Activated T-helper 17 cell treated with anti-CD3 and anti-CD28 coated beads, Interleukin-2, amount 50 U/mL, for 72 hours (primary cell): ENCODE measurements around the gene SPG7. TPM values are rescaled to one million over a fixed set of nuclear protein-coding genes. Genes with fewer than 3 reads are reported as not detected.

Experiments
- ATAC-seq: fragments of 150-1000 bp; cut with Tn5 transposase; replicated peaks from 2 replicates; pipeline ENCODE4 v1.10.0; 2021; ENCODE audit warnings: mild to moderate bottlenecking, moderate library complexity
- H3K27ac Mint-ChIP-seq: one replicate; pipeline ENCODE4 v1.8.0; 2022; ENCODE audit warnings: mixed read lengths
- H3K27me3 Mint-ChIP-seq: one replicate; pipeline ENCODE4 v1.8.0; 2022; ENCODE audit warnings: mixed read lengths
- H3K36me3 Mint-ChIP-seq: one replicate; pipeline ENCODE4 v1.8.0; 2022; ENCODE audit warnings: low read depth, mild to moderate bottlenecking, mixed read lengths
- H3K4me1 Mint-ChIP-seq: one replicate; pipeline ENCODE4 v1.8.0; 2022; ENCODE audit warnings: mixed read lengths
- H3K4me3 Mint-ChIP-seq: one replicate; pipeline ENCODE4 v1.8.0; 2022; ENCODE audit warnings: mild to moderate bottlenecking, mixed read lengths
- H3K9me3 Mint-ChIP-seq: one replicate; pipeline ENCODE4 v1.8.0; 2022; ENCODE audit warnings: mixed read lengths
- total RNA-seq, 2 donors: library from RNA; stranded (reverse); gene quantifications; one replicate each; pipeline ENCODE4 v1.2.3, GENCODE V29; 2022

The SPG7 gene
- total RNA-seq, 2 donors from 2014 or later = 115 to 135 TPM

DNA sequence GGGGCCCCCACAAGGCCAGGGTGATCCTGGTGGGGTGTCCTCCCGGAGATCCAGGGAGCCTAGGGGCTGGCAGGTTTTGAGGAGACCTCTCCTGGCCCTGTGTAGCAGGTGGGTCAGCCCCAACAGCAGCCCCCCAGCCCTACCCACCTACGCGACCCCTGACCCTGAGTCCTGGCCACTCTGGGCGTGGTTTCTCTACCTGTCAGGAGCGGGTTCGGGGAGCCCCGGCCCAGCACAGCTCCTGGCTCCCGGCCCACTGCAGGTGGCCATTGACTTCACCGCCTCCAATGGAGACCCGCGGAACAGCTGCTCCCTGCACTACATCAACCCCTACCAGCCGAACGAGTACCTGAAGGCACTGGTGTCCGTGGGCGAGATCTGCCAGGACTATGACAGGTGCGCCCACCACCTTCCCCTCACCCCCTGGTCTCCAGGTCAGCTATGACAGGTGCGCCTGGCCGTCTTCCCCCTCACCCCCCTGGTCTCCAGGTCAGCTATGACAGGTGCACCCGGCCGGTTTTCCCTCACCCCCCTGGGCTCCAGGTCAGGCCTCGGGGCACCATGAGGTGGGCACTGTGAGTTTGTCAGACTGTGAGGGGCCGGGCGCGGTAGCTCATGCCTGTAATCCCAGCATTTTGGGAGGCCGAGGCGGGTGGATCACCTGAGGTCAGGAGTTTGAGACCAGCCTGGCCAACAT lies 80.4 kb downstream of the SPG7 start:
- Mint-ChIP-seq H3K4me3 (no peak overlapping the region), H3K36me3 (no peaks in the 10 kb centered on the region), H3K9me3 (no peaks in the 10 kb centered on the region), H3K4me1 (peaks cover 1% of the 10 kb centered on the region), H3K27ac (no peak overlapping the region), H3K27me3 (no peaks in the 10 kb centered on the region)
- ATAC-seq = no peak

DNA sequence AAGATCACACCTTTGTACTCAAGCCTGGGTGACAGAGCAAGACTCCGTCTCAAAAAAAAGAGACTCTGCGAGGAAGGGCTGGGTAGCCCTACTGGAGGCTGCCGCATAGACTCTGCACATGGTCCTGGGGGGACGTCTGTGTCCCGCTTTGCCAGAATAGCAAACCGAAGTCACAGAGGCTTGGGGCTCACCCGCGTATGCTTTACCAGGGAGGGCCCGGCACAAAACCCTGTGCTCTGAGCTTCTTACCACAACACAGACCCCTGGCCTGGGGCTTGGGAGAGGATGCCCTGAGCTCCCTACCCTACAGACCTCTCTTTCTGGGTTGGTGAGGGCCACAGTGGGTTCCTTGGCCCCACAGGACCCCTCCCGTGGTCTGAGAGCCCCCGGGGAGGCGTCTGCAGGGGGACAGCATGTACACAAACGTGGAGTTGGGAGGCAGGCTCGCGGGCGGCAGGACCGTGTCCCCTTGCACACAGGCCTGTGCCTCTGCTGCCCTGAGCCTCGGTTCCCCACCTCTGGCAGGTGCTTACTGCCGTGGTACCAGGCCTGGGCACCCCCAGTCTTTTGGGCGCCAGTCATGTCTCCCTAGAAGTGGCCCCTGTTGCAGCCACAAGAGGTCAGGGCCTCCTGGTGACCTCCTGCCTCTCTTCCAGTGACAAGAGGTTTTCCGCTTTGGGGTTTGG lies 81.2 kb downstream of the SPG7 start:
- H3K9me3 Mint-ChIP-seq = no peaks in the 10 kb centered on the region
- no peak for ATAC-seq
- no peak overlapping the region for H3K27ac Mint-ChIP-seq
- H3K4me1 Mint-ChIP-seq = peaks cover 7% of the 10 kb centered on the region
- no peaks in the 10 kb centered on the region for H3K36me3 Mint-ChIP-seq
- no peaks in the 10 kb centered on the region for H3K27me3 Mint-ChIP-seq
- no peak overlapping the region for H3K4me3 Mint-ChIP-seq

DNA sequence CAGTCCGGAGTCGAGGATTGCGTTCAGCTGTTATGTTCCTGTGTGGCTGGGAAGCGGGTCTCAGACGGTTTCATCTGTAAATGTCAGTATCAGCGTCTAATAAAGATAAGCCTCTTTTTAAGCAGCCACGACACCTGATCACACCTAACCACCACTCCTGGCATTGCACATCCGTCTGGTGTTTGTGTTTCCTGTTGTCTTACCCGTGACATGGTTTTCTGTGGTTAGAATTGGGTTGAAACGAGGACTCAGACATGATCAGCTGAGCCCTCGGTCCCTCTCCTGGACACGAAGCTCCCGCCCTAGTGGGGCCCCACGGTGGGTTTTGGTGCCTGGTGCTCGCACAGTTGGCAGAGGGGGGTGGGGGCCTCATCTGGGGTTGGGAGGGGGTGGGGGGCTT lies 85.6 kb downstream of the SPG7 start:
- no peaks in the 10 kb centered on the region for H3K36me3 Mint-ChIP-seq
- peak; percentile 89 for ATAC-seq
- H3K27ac Mint-ChIP-seq = peak overlapping the region; percentile 77
- peak overlapping the region; percentile 60 for H3K4me3 Mint-ChIP-seq
- no peaks in the 10 kb centered on the region for H3K27me3 Mint-ChIP-seq
- H3K4me1 Mint-ChIP-seq = peaks cover 7% of the 10 kb centered on the region
- no peaks in the 10 kb centered on the region for H3K9me3 Mint-ChIP-seq

DNA sequence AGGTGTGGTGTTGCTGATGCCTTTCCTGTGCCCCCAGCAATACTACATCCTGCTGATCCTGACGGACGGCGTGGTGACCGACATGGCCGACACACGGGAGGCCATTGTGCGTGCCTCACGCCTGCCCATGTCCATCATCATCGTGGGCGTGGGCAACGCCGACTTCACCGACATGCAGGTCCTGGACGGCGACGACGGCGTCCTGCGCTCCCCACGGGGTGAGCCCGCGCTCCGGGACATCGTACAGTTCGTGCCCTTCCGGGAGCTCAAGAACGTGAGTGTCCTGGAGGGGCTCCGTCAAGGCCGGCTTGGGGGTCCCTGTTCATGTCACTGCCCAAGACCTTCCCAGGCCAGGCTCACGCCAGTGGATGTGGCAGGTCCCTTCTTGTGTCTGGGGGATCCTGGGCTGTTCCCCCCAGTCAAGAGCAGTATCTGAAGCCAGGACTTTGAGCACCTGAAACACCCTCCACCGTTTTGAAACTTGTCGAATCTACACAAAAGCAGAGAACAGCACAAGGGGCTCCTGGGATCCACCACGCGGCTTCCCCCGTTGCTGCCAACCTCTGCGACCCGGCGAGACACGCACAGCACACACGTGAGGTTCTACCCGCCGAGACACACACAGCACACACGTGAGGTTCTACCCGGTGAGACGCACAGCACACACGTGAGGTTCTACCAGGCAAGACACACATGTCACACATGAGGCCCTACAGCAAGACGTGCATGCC lies 87.3 kb downstream of the SPG7 start:
- no peak overlapping the region for H3K27ac Mint-ChIP-seq
- no peak overlapping the region for H3K4me3 Mint-ChIP-seq
- ATAC-seq = no peak
- H3K4me1 Mint-ChIP-seq = peaks cover 7% of the 10 kb centered on the region
- H3K27me3 Mint-ChIP-seq = no peaks in the 10 kb centered on the region
- H3K36me3 Mint-ChIP-seq = no peaks in the 10 kb centered on the region
- no peaks in the 10 kb centered on the region for H3K9me3 Mint-ChIP-seq

DNA sequence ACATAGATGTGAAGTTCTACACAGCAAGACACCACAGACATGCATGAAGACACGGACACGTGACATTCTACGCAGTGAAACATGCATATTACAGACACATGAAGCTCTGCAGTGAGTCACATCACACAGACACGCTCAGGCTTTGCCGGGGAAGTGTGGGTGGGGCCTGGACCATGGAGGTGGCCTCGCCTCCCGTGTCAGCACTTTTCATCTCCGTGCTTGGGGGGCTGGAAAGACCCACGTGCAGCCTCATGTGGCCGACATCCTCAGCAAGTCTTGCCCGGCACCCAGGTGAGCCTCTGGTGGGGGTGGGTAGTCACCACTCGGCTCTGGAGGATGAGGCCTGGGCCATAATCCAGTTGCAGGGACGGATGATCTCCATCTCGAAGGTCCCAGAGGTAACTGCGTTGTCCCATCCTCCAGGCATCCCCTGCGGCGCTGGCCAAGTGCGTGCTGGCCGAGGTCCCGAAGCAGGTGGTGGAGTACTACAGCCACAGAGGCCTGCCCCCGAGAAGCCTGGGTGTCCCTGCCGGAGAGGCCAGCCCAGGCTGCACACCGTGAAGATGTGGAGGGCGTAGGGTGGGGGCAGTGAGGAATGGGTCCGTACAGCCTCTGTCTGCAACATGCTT lies 88.0 kb downstream of the SPG7 start:
- H3K4me1 Mint-ChIP-seq = peaks cover 7% of the 10 kb centered on the region

DNA sequence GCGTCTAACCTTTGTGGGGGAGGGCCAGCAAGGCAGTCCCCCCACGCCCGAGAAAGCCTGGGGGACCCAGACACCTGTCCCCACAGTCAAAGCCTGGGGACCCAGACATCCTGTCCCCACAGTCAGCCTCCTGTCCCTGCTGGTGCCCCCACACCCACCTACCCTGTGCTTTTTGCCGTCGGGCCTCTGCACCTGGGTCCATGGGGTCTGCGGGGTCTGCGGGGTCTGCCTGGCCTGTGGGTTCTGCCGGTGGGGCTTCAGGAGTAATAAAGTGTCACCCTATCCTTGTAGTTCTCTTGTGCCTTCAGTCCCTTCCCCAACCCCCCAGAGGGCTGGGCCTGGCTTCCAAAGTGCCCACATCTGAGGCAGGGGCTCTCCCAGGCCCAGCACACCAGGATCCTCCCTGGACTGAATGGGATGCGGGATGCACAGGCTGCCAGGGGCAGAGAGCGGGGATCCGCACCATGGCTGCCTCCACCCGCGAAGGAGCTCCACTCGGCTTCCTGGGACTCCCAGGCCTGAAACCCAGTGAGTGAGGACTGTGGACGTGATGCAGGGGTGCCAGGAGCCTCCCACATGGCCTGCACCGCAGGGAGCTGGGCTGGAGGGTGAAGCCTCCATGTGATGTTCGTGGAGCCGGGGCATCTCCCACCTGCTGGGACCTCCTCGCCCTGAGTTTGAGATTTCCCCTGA lies 88.9 kb downstream of the SPG7 start:
- ATAC-seq = no peak
- Mint-ChIP-seq H3K9me3 (no peaks in the 10 kb centered on the region), H3K4me3 (no peak overlapping the region), H3K27me3 (no peaks in the 10 kb centered on the region), H3K4me1 (peaks cover 7% of the 10 kb centered on the region), H3K27ac (no peak overlapping the region), H3K36me3 (no peaks in the 10 kb centered on the region)

More for the DNA sequence above, 88.0 kb downstream of the SPG7 start:
- ATAC-seq = no peak
- Mint-ChIP-seq H3K4me3 (no peak overlapping the region), H3K36me3 (no peaks in the 10 kb centered on the region), H3K27me3 (no peaks in the 10 kb centered on the region), H3K27ac (no peak overlapping the region), H3K9me3 (no peaks in the 10 kb centered on the region)

DNA sequence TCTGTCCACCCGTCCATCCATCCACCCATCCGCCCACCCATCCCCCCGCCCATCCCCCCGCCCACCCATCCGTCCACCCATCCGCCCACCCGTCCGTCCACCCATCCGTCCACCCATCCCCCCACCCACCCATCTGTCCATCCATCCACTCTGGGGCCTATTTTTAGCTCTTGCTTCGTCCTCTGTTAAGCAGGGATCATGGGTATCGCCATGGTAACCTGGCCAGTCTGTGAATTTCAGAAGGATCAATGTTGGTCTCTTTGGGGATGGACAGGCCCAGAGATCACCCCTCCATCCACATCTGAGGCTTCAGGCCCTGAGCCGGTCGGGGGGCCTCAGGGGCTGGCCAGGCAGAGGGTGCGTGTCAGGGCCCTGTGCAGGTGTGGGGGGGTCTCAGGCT lies 90.0 kb downstream of the SPG7 start:
- no peak for ATAC-seq
- no peaks in the 10 kb centered on the region for H3K27me3 Mint-ChIP-seq
- H3K36me3 Mint-ChIP-seq = no peaks in the 10 kb centered on the region
- H3K27ac Mint-ChIP-seq = no peak overlapping the region
- H3K4me3 Mint-ChIP-seq = no peak overlapping the region
- no peaks in the 10 kb centered on the region for H3K9me3 Mint-ChIP-seq
- H3K4me1 Mint-ChIP-seq = peaks cover 15% of the 10 kb centered on the region

DNA sequence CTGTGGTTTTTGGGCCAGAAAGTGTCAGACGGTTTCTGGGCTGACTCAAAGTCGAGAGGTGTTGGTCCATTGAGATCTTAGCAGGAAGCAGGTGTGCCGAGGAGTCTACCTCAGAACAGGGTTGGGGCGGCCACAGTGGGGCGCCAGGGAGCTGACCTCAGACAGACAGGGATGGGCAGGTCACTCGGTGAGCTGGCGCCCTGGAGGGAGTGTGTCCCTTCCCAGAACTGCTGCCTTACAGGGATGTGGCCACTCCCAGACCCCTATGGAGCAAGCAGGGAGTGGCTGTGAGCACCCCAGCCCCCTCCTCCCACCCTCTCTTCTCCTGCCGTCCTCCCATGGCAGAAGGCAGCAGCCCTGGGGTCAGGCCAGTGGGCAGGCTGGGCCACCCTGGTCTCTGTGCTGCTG lies 91.3 kb downstream of the SPG7 start:
- ATAC-seq = peak; percentile 38
- no peak overlapping the region for H3K4me3 Mint-ChIP-seq
- H3K9me3 Mint-ChIP-seq = no peaks in the 10 kb centered on the region

DNA sequence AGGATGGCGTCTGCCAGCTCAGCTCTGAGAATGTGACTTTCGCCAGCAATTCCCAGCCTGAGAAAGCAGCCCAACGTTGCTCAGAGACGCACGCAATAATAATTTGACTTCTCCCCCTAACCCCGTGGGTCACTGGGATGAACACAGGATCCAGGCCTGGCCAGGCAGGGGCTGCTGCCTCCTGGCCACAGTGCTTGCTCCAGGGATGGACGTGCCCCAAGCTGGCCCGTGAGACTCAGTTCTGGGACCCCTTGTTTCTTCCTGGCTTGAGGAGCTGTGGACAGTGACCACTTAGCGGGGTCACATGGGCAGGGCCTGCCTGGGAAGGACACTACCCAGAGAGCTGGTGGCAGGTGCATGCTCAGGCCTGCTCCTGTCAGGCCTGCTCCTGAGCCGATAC lies 91.7 kb downstream of the SPG7 start:
- Mint-ChIP-seq H3K9me3 (no peaks in the 10 kb centered on the region), H3K4me1 (peaks cover 8% of the 10 kb centered on the region), H3K27me3 (no peaks in the 10 kb centered on the region), H3K36me3 (no peaks in the 10 kb centered on the region), H3K4me3 (no peak overlapping the region), H3K27ac (no peak overlapping the region)
- ATAC-seq = no peak

More for the DNA sequence above, 91.3 kb downstream of the SPG7 start:
- Mint-ChIP-seq H3K36me3 (no peaks in the 10 kb centered on the region), H3K4me1 (peaks cover 8% of the 10 kb centered on the region), H3K27ac (no peak overlapping the region), H3K27me3 (no peaks in the 10 kb centered on the region)

DNA sequence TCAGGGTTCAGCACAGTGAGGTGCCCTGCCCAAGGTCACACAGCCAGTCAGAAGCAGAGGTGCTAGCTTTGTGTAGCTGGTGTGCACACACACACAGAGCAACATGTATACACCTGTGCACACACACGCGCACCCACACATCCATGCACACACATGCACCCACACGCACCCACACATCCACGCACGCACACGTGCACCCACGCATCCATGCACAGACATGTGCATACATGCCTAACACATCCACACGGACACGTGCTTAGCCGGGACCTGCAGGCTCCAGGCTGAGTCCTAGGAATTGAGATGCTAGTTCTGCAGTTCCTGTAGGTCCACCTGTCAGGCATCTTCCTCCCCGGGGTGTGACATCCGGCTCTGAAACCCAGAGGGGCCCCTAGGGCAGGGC lies 92.2 kb downstream of the SPG7 start:
- H3K4me3 Mint-ChIP-seq = no peak overlapping the region
- H3K4me1 Mint-ChIP-seq = peaks cover 8% of the 10 kb centered on the region
- no peak overlapping the region for H3K27ac Mint-ChIP-seq
- no peaks in the 10 kb centered on the region for H3K9me3 Mint-ChIP-seq
- H3K27me3 Mint-ChIP-seq = no peaks in the 10 kb centered on the region
- ATAC-seq = no peak
- H3K36me3 Mint-ChIP-seq = no peaks in the 10 kb centered on the region

DNA sequence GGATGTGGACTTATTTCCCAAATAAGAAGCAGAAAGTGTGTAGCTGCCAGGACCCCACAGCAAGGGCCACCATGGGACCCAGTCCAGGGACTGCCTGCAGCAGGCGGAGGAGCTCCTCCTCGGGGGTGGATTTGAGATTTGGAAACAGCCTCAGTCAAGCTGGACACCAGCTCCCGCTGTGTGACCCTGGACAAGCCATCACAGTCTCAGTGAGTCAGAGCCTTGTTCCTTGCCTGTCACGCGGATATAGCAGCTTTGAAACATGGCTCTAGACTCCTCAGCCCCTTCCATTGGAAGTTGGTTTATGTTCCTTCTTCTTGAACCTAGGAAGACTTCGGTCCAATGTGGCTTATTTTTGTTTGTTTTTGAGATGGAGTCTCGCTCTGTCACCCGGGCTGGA lies 92.8 kb downstream of the SPG7 start:
- H3K27me3 Mint-ChIP-seq = no peaks in the 10 kb centered on the region
- peaks cover 8% of the 10 kb centered on the region for H3K4me1 Mint-ChIP-seq
- no peak for ATAC-seq
- no peaks in the 10 kb centered on the region for H3K36me3 Mint-ChIP-seq
- H3K9me3 Mint-ChIP-seq = no peaks in the 10 kb centered on the region
- H3K4me3 Mint-ChIP-seq = no peak overlapping the region
- H3K27ac Mint-ChIP-seq = no peak overlapping the region

DNA sequence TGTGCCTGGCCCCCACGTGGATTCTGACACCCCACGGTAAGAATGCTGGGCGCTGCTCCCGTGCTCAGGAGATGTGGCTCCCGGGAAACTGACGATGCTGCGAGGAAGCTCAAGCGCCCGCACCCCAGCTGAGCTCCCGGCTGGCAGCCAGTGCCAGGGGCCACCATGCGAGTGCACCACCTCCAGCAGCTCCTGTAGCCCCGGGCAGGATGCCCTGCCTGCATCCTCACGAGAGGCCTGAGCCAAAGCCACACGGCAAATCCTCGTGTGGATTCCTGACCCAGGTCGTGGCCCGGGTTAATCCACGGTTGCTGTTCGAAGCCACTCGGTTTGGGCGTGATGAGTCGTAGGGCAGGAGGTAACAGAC lies 93.7 kb downstream of the SPG7 start:
- Mint-ChIP-seq H3K4me1 (peaks cover 8% of the 10 kb centered on the region), H3K36me3 (no peaks in the 10 kb centered on the region), H3K9me3 (no peaks in the 10 kb centered on the region), H3K27ac (no peak overlapping the region), H3K4me3 (peak overlapping the region; percentile 42), H3K27me3 (no peaks in the 10 kb centered on the region)
- no peak for ATAC-seq

DNA sequence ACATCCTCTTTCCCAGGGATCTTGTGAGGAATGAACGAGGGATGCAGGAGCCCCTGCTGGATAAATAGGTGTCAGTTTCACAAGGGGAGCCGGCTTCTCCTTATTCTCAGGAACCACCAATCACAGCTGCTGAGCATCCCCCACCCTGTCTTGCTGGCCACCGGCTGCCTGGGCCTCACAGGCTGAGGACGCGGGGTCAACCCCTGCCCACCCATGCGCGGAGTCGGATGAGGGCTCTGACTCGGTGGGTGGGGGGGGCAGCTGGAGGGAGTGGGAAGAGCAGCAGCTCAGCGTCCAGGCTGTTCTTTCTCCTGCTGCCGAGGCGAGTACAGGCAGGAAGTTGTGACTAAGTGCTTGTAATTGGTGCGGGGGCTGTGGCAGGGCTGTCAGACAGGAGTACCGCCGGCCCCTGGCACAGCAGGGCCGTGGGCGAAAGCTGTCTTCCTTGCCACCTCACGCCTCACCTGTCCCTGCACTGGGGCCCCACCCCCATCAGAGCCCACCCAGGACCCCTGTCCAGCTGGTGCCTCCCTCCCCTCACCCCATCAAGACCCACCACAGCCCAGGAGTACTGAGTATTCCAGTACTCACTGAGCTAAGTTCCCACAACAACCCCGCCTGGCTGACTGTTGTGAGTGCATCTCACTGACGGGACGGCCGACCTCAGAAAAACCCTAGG lies 94.2 kb downstream of the SPG7 start:
- H3K9me3 Mint-ChIP-seq = no peaks in the 10 kb centered on the region
- H3K27ac Mint-ChIP-seq = no peak overlapping the region
- no peaks in the 10 kb centered on the region for H3K27me3 Mint-ChIP-seq
- H3K4me3 Mint-ChIP-seq = peak overlapping the region; percentile 42
- no peaks in the 10 kb centered on the region for H3K36me3 Mint-ChIP-seq
- peaks cover 8% of the 10 kb centered on the region for H3K4me1 Mint-ChIP-seq
- ATAC-seq = peak; percentile 97
